Peyer's patch (tissue), 4 donors: ENCODE measurements around the gene CPXM2.

Experiments used
- CTCF ChIP-seq, 6 experiments: fragments of 450-650 bp in 4 of 6; fragments of 200-600 bp in 2 of 6; sonication (generic) in 1 of 6; IDR thresholded peaks; one replicate each; pipeline ENCODE4 v1.5.1; 2017 to 2019; ENCODE audit warnings: antibody characterized with exemption in 6 of 6, mild to moderate bottlenecking in 3 of 6, moderate library complexity in 1 of 6
- POLR2A ChIP-seq, 2 donors: fragments of 450-650 bp; IDR thresholded peaks; one replicate each; pipeline ENCODE4 v1.5.1; 2017; ENCODE audit warnings: antibody characterized with exemption in 2 of 2, mild to moderate bottlenecking in 2 of 2, moderate library complexity in 2 of 2

- TF ChIP-seq CTCF (IDR thresholded peaks at IDR 0.05) (no peak), POLR2A (IDR thresholded peaks at IDR 0.05) (no peak)
Observed at GRCh38 chr10:123833170-123833850, 58.3 kb downstream of the CPXM2 start.
